Suppressor macrophage treated with lipopolysaccharide for 4 hours (primary cell): Measurements from ENCODE around the gene ASTN1.

Experiments
- DNase-seq: peaks from one replicate; pipeline ENCODE4 v3.0.0-alpha.2; 2020

ASTN1 gene

GRCh38 chr1:176811511-176812288 is 352.8 kb downstream of the ASTN1 start:
- no peak for DNase-seq

GRCh38 chr1:176809292-176809691 is 355.2 kb downstream of the ASTN1 start:
- no peak for DNase-seq
